ENCODE data around the gene ECT2L. TPM values are rescaled to one million over a fixed set of nuclear protein-coding genes. Genes with fewer than 3 reads are reported as not detected.

Gene ECT2L
- total RNA-seq, 1 experiment from 2014 or later = not detected

DNA sequence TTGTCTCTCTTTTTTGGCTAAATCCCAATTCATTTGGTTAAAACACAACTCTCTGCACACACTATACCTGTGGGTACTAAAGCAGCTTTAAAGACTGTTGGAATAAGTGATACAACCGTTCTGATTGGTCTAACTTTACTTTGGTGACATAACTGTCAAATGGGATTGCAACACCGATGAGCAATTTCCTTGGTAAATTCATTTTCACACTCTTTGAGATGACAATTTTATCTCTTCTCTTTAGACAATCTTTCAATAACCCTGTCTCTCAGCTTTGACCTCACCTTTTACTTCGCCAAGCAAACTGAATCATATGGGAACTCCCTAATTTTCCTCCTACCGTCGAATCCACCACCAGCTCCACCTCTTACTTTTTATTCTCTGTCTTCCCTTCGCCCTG is 60.8 kb downstream of the ECT2L start:
- WGBS (ENCODE audit: extremely low coverage, insufficient read length, low lambda C conversion rate) = no CpG with 5 or more reads among the region's 6 CpGs

More for the DNA sequence above, 60.8 kb downstream of the ECT2L start:
- Histone ChIP-seq H2BK15ac (ENCODE audit: low read depth, low read length) (no peak overlapping the region), H3K27me3 (ENCODE audit: insufficient read depth, low read length) (no peaks in the 10 kb centered on the region), H2BK12ac (ENCODE audit: insufficient read length, low read depth, low read length) (no peak overlapping the region), H3K4me2 (ENCODE audit: insufficient read depth, insufficient read length, low read length) (no peak overlapping the region), H4K5ac (ENCODE audit: insufficient read length, low read depth, low read length) (no peak overlapping the region), H3K18ac (ENCODE audit: insufficient read length, low read depth, low read length) (no peak overlapping the region), H4K20me1 (ENCODE audit: control insufficient read depth, insufficient read depth, insufficient read length) (no peaks in the 10 kb centered on the region), H2BK5ac (ENCODE audit: insufficient read length, low read length) (no peak overlapping the region), H3K23me2 (ENCODE audit: insufficient read length, low read depth, low read length, poor library complexity, severe bottlenecking) (no peaks in the 10 kb centered on the region), H3K79me1 (ENCODE audit: insufficient read depth, low read depth, low read length, poor library complexity, severe bottlenecking) (no peaks in the 10 kb centered on the region), H2BK120ac (ENCODE audit: low read depth, low read length, poor library complexity, severe bottlenecking) (no peak overlapping the region), H4K91ac (ENCODE audit: insufficient read length, low read depth, low read length) (no peak overlapping the region), H3K4me1 (ENCODE audit: insufficient read depth, low read length) (no peaks in the 10 kb centered on the region), H3K9ac (ENCODE audit: extremely low read depth, insufficient read length, low read length) (no peak overlapping the region), H3K27ac (ENCODE audit: insufficient read length, low read depth, low read length) (no peak overlapping the region), H3K79me2 (ENCODE audit: insufficient read depth, low read length) (no peaks in the 10 kb centered on the region), H3T11ph (ENCODE audit: low read length) (no peak overlapping the region), H2AK5ac (ENCODE audit: insufficient read length, low read length) (no peak overlapping the region), H4K8ac (replicated peaks; ENCODE audit: insufficient read length, low read depth, low read length) (no peak overlapping the region), H3K9me3 (ENCODE audit: control insufficient read depth, low read depth, low read length) (no peaks in the 10 kb centered on the region), H3K4ac (ENCODE audit: low read depth, low read length) (no peak overlapping the region), H2BK20ac (ENCODE audit: low read depth, low read length, poor library complexity, severe bottlenecking) (no peak overlapping the region), H3K56ac (ENCODE audit: insufficient read length, low read depth, low read length) (no peak overlapping the region), H3K14ac (ENCODE audit: insufficient read depth, low read length) (no peak overlapping the region), H2AFZ (ENCODE audit: low read length) (no peak overlapping the region), H3K23ac (ENCODE audit: insufficient read length, low read depth, low read length) (no peak overlapping the region)
- Mint-ChIP-seq H3K36me3 (ENCODE audit: insufficient read depth in 1 of 3, low read depth in 3 of 3) (no peaks in the 10 kb centered on the region), H3K9me3 (no peaks in the 10 kb centered on the region; a peak in 1 of 5 replicates), H3K27ac (no peak overlapping the region), H3K4me3 (no peak overlapping the region), H3K4me1 (peaks cover 3% of the 10 kb centered on the region in 2 experiments; a peak in 2 of 4 replicates), H3K27me3 (ENCODE audit: low read depth) (no peaks in the 10 kb centered on the region; the same call in 1 of the 2 replicates)
- DNase-seq = no peak
- TF ChIP-seq, protein P1, sequence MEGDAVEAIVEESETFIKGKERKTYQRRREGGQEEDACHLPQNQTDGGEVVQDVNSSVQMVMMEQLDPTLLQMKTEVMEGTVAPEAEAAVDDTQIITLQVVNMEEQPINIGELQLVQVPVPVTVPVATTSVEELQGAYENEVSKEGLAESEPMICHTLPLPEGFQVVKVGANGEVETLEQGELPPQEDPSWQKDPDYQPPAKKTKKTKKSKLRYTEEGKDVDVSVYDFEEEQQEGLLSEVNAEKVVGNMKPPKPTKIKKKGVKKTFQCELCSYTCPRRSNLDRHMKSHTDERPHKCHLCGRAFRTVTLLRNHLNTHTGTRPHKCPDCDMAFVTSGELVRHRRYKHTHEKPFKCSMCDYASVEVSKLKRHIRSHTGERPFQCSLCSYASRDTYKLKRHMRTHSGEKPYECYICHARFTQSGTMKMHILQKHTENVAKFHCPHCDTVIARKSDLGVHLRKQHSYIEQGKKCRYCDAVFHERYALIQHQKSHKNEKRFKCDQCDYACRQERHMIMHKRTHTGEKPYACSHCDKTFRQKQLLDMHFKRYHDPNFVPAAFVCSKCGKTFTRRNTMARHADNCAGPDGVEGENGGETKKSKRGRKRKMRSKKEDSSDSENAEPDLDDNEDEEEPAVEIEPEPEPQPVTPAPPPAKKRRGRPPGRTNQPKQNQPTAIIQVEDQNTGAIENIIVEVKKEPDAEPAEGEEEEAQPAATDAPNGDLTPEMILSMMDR (conservative IDR thresholded peaks at IDR 0.05) = no peak
